K562 (cell line): Measurements from ENCODE around the gene NUDT1. TPM values are rescaled to one million over a fixed set of nuclear protein-coding genes. Genes with fewer than 3 reads are reported as not detected.

Experiments
- ATAC-seq: fragments of 200-7000 bp; cut with Tn5 transposase; 3 replicates; pipeline ENCODE4 v1.9.1; 2020; ENCODE audit warnings: moderate library complexity
- BruUV-seq: library from RNA; stranded (reverse); fragments of 400-500 nt; replicated peaks from 2 replicates; lab custom pipeline; 2021; lab: Mats Ljungman, UMichigan
- CTCF ChIA-PET: fragments of 300-600 bp; formaldehyde crosslinking; extraction: SDS; loops from one replicate; lab custom pipeline; 2021; ENCODE audit warnings: low intra/inter-chr PET ratio; lab: Yijun Ruan, JAX
- POLR2A ChIA-PET: fragments of 300-600, 350-650 bp; sonication (Branson Sonifier 250); formaldehyde crosslinking; extraction: SDS; loops from one replicate; lab custom pipeline; 2021; ENCODE audit warnings: antibody characterized with exemption, inconsistent platforms; lab: Yijun Ruan, JAX
- DNase-seq, 4 experiments: peaks; one replicate each; pipeline versions ENCODE4 v3.0.0 to v3.0.0-alpha.2; 2011 to 2018; ENCODE audit warnings: low spot score in 3 of 4, mixed read lengths in 3 of 4; ENCODE audit errors: extremely low read depth in 1 of 4
- FAIRE-seq: peaks from 2 replicates; lab custom pipeline; 2011; peaks lifted over from hg19 to GRCh38; lab: Jason Lieb, UNC
- H2AFZ ChIP-seq: 2 replicates; pipeline ENCODE4 v1.6.0; 2011; ENCODE audit warnings: low read depth, low read length, control low read depth, inconsistent platforms
- H3K27ac ChIP-seq: fragments of 200-600 bp; 3 replicates; pipeline ENCODE4 v1.8.0; 2011; ENCODE audit warnings: low read depth, mild to moderate bottlenecking, control low read depth, inconsistent platforms, low read length, moderate library complexity, mixed read lengths; ENCODE audit errors: extremely low read depth
- H3K27me3 ChIP-seq, 2 experiments: fragments of 300-600 bp in 1 of 2; 2 replicates in 1 of 2; 3 replicates in 1 of 2; pipeline versions ENCODE4 v1.6.0 to v1.8.0; 2011; ENCODE audit warnings: inconsistent platforms in 2 of 2, low read length in 2 of 2, mild to moderate bottlenecking in 1 of 2, mixed read lengths in 1 of 2, moderate library complexity in 1 of 2; ENCODE audit not compliant: control insufficient read depth in 2 of 2, insufficient read depth in 2 of 2
- H3K36me3 ChIP-seq: fragments of 300-600 bp; 3 replicates; pipeline ENCODE4 v1.8.0; 2011; ENCODE audit warnings: mild to moderate bottlenecking, low read length, inconsistent platforms; ENCODE audit not compliant: control insufficient read depth, insufficient read depth
- H3K4me1 ChIP-seq, 2 experiments: fragments of 200-600 bp in 1 of 2; replicated peaks in 1 of 2; 2 replicates in 1 of 2; 3 replicates in 1 of 2; pipeline versions ENCODE4 v1.5.1 to v1.8.0; 2011; ENCODE audit warnings: inconsistent platforms in 2 of 2, low read length in 2 of 2, mild to moderate bottlenecking in 1 of 2, mixed read lengths in 1 of 2, moderate library complexity in 1 of 2; ENCODE audit not compliant: control insufficient read depth in 2 of 2, insufficient read depth in 2 of 2
- H3K4me2 ChIP-seq: 2 replicates; pipeline ENCODE4 v1.6.1; 2011; ENCODE audit warnings: low read length, control low read depth, inconsistent platforms, mixed read lengths; ENCODE audit not compliant: insufficient read depth
- H3K4me3 ChIP-seq: fragments of 200-600 bp; sonication (generic), shearing (Covaris generic); 2 replicates; pipeline ENCODE4 v1.5.1; 2016; ENCODE audit warnings: control low read depth, inconsistent platforms
- H3K79me2 ChIP-seq: fragments of 200-600 bp; 3 replicates; pipeline ENCODE4 v1.8.0; 2011; ENCODE audit warnings: low read length, inconsistent platforms; ENCODE audit not compliant: control insufficient read depth, insufficient read depth
- H3K9ac ChIP-seq, 2 experiments: 2 replicates each; pipeline versions ENCODE4 v1.6.0 to v1.6.1; 2011; ENCODE audit warnings: low read depth in 2 of 2, low read length in 2 of 2, control low read depth in 1 of 2, inconsistent platforms in 1 of 2, mild to moderate bottlenecking in 1 of 2, mixed read lengths in 1 of 2; ENCODE audit not compliant: insufficient read depth in 1 of 2
- H3K9me1 ChIP-seq: one replicate; pipeline ENCODE4 v1.6.0; 2011; ENCODE audit warnings: inconsistent platforms, mild to moderate bottlenecking, low read length, moderate library complexity; ENCODE audit not compliant: control insufficient read depth, insufficient read depth
- H3K9me3 ChIP-seq: replicated peaks from 2 replicates; pipeline ENCODE4 v1.5.1; 2011; ENCODE audit warnings: low read depth, low read length, inconsistent platforms; ENCODE audit not compliant: control insufficient read depth, insufficient read depth
- H4K20me1 ChIP-seq: replicated peaks from 2 replicates; pipeline ENCODE4 v1.6.1; 2011; ENCODE audit warnings: low read length, inconsistent platforms, mixed read lengths; ENCODE audit not compliant: control insufficient read depth, insufficient read depth
- GTF2F1 ChIP-seq: IDR thresholded peaks from 2 replicates; pipeline ENCODE4 v1.6.1; 2011; ENCODE audit warnings: low read depth, low read length, improper control_type of control experiment
- LARP7 ChIP-seq: fragments of 450-650 bp; IDR thresholded peaks from 2 replicates; pipeline ENCODE4 v1.6.1; 2016
- NR2C1 ChIP-seq, 2 experiments: fragments of 450-650 bp; IDR thresholded peaks; 2 replicates each; pipeline ENCODE4 v1.6.1; 2017; ENCODE audit warnings: mild to moderate bottlenecking in 2 of 2, antibody characterized with exemption in 1 of 2, inconsistent platforms in 1 of 2, missing compliant biosample characterization in 1 of 2, missing genetic modification characterization in 1 of 2
- TCF7 ChIP-seq: sonication (generic); IDR thresholded peaks from 2 replicates; pipeline ENCODE4 v1.6.1; 2016; ENCODE audit warnings: antibody characterized with exemption, borderline replicate concordance
- ZBTB33 ChIP-seq: sonication (generic); formaldehyde crosslinking; IDR thresholded peaks from 2 replicates; pipeline ENCODE4 v1.8.1; 2023; ENCODE audit warnings: mild to moderate bottlenecking, missing genetic modification reagents
- WGBS: fragments of 100-300 bp; shearing (Covaris generic); methylation state at CpG from one replicate; pipeline ENCODE4 v1.1.6; 2016; ENCODE audit warnings: low coverage, mixed read lengths; ENCODE audit not compliant: insufficient coverage; ENCODE audit errors: missing lambda C conversion rate; 5-methylcytosine and 5-hydroxymethylcytosine counted together
- in situ Hi-C: fragments of 300-500 bp; cut with MboI; formaldehyde crosslinking; loops from 4 replicates; pipeline ENCODE4 v1.15.0; 2018; ENCODE audit warnings: inconsistent platforms, mixed read lengths
- intact Hi-C: fragments of 100-400 bp; cut with micrococcal nuclease; formaldehyde crosslinking; loops from 2 replicates; pipeline ENCODE4 v1.14.2; 2022
- polyA plus RNA-seq, 8 experiments: library from polyadenylated mRNA; depleted of rRNA in 4 of 8; stranded (reverse) in 5 of 8; unstranded in 3 of 8; fragments of >200 nt; fragmentation: Nextera tagmentation in 2 of 8; fragmentation: Illumina TruSeq in 1 of 8; extraction: Ambion mirVana in 2 of 8; extraction: Trizol in 1 of 8; gene quantifications; 2 replicates each; pipeline versions ENCODE4 v1.2.1 to v1.2.3, GENCODE V29; 2011 to 2014; ENCODE audit warnings: inconsistent platforms in 1 of 8, missing spikeins in 1 of 8
- total RNA-seq, 7 experiments: library from RNA; depleted of rRNA in 6 of 7; stranded (reverse); fragments of >200 nt in 6 of 7; fragmentation: Illumina TruSeq in 2 of 7; extraction: Trizol in 2 of 7; gene quantifications; 2 replicates each; pipeline versions ENCODE4 v1.2.1 to v1.2.3, GENCODE V29; 2011 to 2021; ENCODE audit warnings: low replicate concordance in 1 of 7

NUDT1 gene
- total and polyA plus RNA-seq, 9 of the 15 experiments (the other 6 are each of a cell fraction or from before 2014, with no cell fraction given) = 5.3 to 73.3 (median 29.6) TPM

- no peak for DNase-seq
- intact Hi-C loops (loop anchor here (10.0 kb wide), 1 partner anchor 628 kb away; the partner anchor contains the start of gene PSMG3), in situ Hi-C loops (loop anchor here (10.0 kb wide), 1 partner anchor 618 kb away; no protein-coding TSS in a partner anchor)
Measured at GRCh38 chr7:2202901-2203765, 38.9 kb upstream of the NUDT1 start.

More at GRCh38 chr7:2202901-2203765, 38.9 kb upstream of the NUDT1 start:
- FAIRE-seq (no peak), ATAC-seq (no peak)
- Histone ChIP-seq H3K79me2 (no peaks in the 10 kb centered on the region), H3K4me2 (no peak overlapping the region), H3K36me3 (peaks cover 64% of the 10 kb centered on the region; the same call in 2 of the 3 replicates), H3K9ac (no peak overlapping the region), H3K4me1 (peaks cover 0 to 15% of the 10 kb centered on the region in 2 experiments; a peak in 1 of 5 replicates), H3K4me3 (no peak overlapping the region), H3K9me3 (no peaks in the 10 kb centered on the region), H3K27ac (no peak overlapping the region), H2AFZ (no peak overlapping the region), H3K9me1 (no peaks in the 10 kb centered on the region), H3K27me3 (no peaks in the 10 kb centered on the region), H4K20me1 (0 out of 2 replicates have a peak, but pooled peaks cover 3% of the 10 kb centered on the region)
- TF ChIP-seq ZBTB33 (no peak), LARP7 (no peak), NR2C1 (IDR thresholded peaks at IDR 0.05) (no peak), NR2C1 (tag; IDR thresholded peaks at IDR 0.05) (no peak), TCF7 (no peak), GTF2F1 (no peak)
- POLR2A ChIA-PET = interaction anchor here (1.3 to 2.1 kb wide), 2 partner anchors 8 to 22 kb away, joined by 3 to 5 read pairs; no protein-coding TSS in a partner anchor
- no TSS peak for BruUV-seq
- 87% methylated on average over 20 of the region's 20 CpGs for WGBS
- CTCF ChIA-PET = no interaction called here
